WTC11 (cell line): ENCODE results near the gene SLC6A1.

Source experiments
- ATF1 ChIP-seq: sonication (generic); formaldehyde crosslinking; IDR thresholded peaks from 2 replicates; pipeline ENCODE4 v1.8.1; 2023; ENCODE audit warnings: mild to moderate bottlenecking, moderate library complexity, missing genetic modification reagents
- CBFB ChIP-seq: sonication (generic); formaldehyde crosslinking; IDR thresholded peaks from 2 replicates; pipeline ENCODE4 v1.8.1; 2022; ENCODE audit warnings: mild to moderate bottlenecking, low read depth, missing genetic modification reagents
- FOXJ3 ChIP-seq: sonication (generic); formaldehyde crosslinking; IDR thresholded peaks from 2 replicates; pipeline ENCODE4 v1.9.0; 2021; ENCODE audit warnings: missing genetic modification reagents, mild to moderate bottlenecking, borderline replicate concordance
- GABPB1 ChIP-seq: sonication (generic); formaldehyde crosslinking; IDR thresholded peaks from 2 replicates; pipeline ENCODE4 v1.8.1; 2023; ENCODE audit warnings: mild to moderate bottlenecking, missing genetic modification reagents
- HMGA2 ChIP-seq: fragments of 250-450 bp; sonication (Bioruptor Pico); IDR thresholded peaks from 2 replicates; pipeline ENCODE4 v1.4.0; 2021; ENCODE audit warnings: mild to moderate bottlenecking, moderate library complexity
- MXD4 ChIP-seq: fragments of 250-450 bp; sonication (Bioruptor Pico); IDR thresholded peaks from 2 replicates; pipeline ENCODE4 v1.8.0; 2021; ENCODE audit warnings: mild to moderate bottlenecking, moderate library complexity, borderline replicate concordance
- ZNF121 ChIP-seq: sonication (generic); formaldehyde crosslinking; IDR thresholded peaks from 2 replicates; pipeline ENCODE4 v1.8.0; 2023; ENCODE audit warnings: missing genetic modification reagents
- ZNF219 ChIP-seq: sonication (generic); formaldehyde crosslinking; IDR thresholded peaks from 2 replicates; pipeline ENCODE4 v1.8.0; 2023; ENCODE audit warnings: missing genetic modification reagents, mild to moderate bottlenecking, borderline replicate concordance
- ZNF263 ChIP-seq: sonication (generic); formaldehyde crosslinking; IDR thresholded peaks from 2 replicates; pipeline ENCODE4 v1.8.1; 2022; ENCODE audit warnings: low read depth, mild to moderate bottlenecking, moderate library complexity, missing genetic modification reagents
- TF ChIP-seq, protein P1 (sequence below): sonication (generic); formaldehyde crosslinking; IDR thresholded peaks from 2 replicates; pipeline ENCODE4 v1.8.1; 2022; ENCODE audit warnings: missing genetic modification reagents, borderline replicate concordance
- TF ChIP-seq, protein P2 (sequence below): fragments of 200-600 bp; IDR thresholded peaks from 2 replicates; pipeline ENCODE4 v1.8.0; 2022; ENCODE audit warnings: antibody characterized with exemption
- TF ChIP-seq, protein P3 (sequence below): sonication (generic); formaldehyde crosslinking; IDR thresholded peaks from 2 replicates; pipeline ENCODE4 v1.8.0; 2022; ENCODE audit warnings: mild to moderate bottlenecking, missing genetic modification reagents
- TF ChIP-seq, protein P4 (sequence below): sonication (generic); formaldehyde crosslinking; IDR thresholded peaks from 2 replicates; pipeline ENCODE4 v1.8.1; 2023; ENCODE audit warnings: mild to moderate bottlenecking, missing genetic modification reagents, moderate library complexity

DNA sequence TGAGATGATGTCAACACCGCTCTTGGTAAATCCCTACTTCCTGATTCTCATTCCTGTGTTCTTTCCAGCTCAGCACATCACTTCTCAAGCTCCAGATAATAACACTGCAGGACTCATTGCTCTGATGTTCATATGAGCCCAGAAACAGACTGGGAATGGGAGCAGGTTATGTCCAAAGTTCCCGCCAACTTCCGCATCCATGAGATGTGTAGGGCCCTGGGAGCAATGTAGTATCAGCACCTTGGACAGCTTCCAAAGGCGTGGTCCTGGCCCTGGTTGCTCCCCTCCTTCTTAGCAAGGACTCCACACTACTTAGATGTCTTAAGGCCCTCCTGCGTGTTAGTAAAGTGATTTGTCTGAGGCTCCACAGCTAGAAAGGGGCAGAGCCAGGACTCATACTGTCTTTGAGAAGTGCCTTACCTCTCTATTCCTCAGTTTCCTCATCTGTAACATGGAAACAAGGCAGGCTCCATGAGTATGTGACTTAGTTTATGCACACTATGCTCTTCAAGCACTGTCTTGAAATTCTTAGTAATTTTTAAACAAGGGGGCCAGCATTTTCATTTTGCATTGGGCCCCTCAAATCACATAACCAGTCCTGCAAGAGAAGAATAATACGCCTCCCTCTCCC lies 27.9 kb upstream of the SLC6A1 start:
- no peak for TF ChIP-seq CBFB (CRISPR knock-in tag)
- TF ChIP-seq, protein P1, sequence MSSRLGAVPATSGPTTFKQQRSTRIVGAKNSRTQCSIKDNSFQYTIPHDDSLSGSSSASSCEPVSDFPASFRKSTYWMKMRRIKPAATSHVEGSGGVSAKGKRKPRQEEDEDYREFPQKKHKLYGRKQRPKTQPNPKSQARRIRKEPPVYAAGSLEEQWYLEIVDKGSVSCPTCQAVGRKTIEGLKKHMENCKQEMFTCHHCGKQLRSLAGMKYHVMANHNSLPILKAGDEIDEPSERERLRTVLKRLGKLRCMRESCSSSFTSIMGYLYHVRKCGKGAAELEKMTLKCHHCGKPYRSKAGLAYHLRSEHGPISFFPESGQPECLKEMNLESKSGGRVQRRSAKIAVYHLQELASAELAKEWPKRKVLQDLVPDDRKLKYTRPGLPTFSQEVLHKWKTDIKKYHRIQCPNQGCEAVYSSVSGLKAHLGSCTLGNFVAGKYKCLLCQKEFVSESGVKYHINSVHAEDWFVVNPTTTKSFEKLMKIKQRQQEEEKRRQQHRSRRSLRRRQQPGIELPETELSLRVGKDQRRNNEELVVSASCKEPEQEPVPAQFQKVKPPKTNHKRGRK = no peak
- no peak for TF ChIP-seq HMGA2 (CRISPR knock-in tag)
- no peak for TF ChIP-seq ATF1 (CRISPR knock-in tag)
- TF ChIP-seq, protein P2, sequence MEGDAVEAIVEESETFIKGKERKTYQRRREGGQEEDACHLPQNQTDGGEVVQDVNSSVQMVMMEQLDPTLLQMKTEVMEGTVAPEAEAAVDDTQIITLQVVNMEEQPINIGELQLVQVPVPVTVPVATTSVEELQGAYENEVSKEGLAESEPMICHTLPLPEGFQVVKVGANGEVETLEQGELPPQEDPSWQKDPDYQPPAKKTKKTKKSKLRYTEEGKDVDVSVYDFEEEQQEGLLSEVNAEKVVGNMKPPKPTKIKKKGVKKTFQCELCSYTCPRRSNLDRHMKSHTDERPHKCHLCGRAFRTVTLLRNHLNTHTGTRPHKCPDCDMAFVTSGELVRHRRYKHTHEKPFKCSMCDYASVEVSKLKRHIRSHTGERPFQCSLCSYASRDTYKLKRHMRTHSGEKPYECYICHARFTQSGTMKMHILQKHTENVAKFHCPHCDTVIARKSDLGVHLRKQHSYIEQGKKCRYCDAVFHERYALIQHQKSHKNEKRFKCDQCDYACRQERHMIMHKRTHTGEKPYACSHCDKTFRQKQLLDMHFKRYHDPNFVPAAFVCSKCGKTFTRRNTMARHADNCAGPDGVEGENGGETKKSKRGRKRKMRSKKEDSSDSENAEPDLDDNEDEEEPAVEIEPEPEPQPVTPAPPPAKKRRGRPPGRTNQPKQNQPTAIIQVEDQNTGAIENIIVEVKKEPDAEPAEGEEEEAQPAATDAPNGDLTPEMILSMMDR = no peak
- no peak for TF ChIP-seq ZNF263 (CRISPR knock-in tag)
- no peak for TF ChIP-seq FOXJ3 (CRISPR knock-in tag)
- TF ChIP-seq MXD4 (CRISPR knock-in tag) = no peak
- TF ChIP-seq, protein P3, sequence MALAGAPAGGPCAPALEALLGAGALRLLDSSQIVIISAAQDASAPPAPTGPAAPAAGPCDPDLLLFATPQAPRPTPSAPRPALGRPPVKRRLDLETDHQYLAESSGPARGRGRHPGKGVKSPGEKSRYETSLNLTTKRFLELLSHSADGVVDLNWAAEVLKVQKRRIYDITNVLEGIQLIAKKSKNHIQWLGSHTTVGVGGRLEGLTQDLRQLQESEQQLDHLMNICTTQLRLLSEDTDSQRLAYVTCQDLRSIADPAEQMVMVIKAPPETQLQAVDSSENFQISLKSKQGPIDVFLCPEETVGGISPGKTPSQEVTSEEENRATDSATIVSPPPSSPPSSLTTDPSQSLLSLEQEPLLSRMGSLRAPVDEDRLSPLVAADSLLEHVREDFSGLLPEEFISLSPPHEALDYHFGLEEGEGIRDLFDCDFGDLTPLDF = no peak
- TF ChIP-seq, protein P4, sequence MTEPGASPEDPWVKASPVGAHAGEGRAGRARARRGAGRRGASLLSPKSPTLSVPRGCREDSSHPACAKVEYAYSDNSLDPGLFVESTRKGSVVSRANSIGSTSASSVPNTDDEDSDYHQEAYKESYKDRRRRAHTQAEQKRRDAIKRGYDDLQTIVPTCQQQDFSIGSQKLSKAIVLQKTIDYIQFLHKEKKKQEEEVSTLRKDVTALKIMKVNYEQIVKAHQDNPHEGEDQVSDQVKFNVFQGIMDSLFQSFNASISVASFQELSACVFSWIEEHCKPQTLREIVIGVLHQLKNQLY = no peak
- 0 out of 2 replicates have a peak, but pooled peaks have one; percentile 41 for TF ChIP-seq ZNF219
- no peak for TF ChIP-seq ZNF121 (CRISPR knock-in tag)
- TF ChIP-seq GABPB1 (CRISPR knock-in tag) = no peak
